Neural progenitor cell (in vitro differentiated cells): ENCODE data around the gene MPPED1. TPM values are rescaled to one million over a fixed set of nuclear protein-coding genes. Genes with fewer than 3 reads are reported as not detected.

Source experiments
- DNase-seq: peaks from one replicate; pipeline ENCODE4 v3.0.0-alpha.2; 2016; ENCODE audit warnings: low spot score
- H2AFZ ChIP-seq: fragments of 200-600 bp; sonication (generic); replicated peaks from 2 replicates; pipeline ENCODE4 v1.6.1; 2016; ENCODE audit warnings: antibody characterized with exemption
- H3F3A ChIP-seq: fragments of 200-600 bp; sonication (generic); 2 replicates; pipeline ENCODE4 v1.6.1; 2016; ENCODE audit warnings: antibody characterized with exemption, low read depth
- H3K27ac ChIP-seq: fragments of 200-600 bp; sonication (generic); 2 replicates; pipeline ENCODE4 v1.5.1; 2016; ENCODE audit warnings: mild to moderate bottlenecking
- H3K27me3 ChIP-seq: fragments of 200-600 bp; sonication (generic); 2 replicates; pipeline ENCODE4 v1.6.1; 2016; ENCODE audit warnings: mild to moderate bottlenecking, moderate library complexity
- H3K36me3 ChIP-seq: fragments of 200-600 bp; sonication (generic); 2 replicates; pipeline ENCODE4 v1.5.1; 2016
- H3K4me1 ChIP-seq: fragments of 200-600 bp; sonication (generic); 2 replicates; pipeline ENCODE4 v1.6.1; 2016; ENCODE audit warnings: mixed run types
- H3K4me2 ChIP-seq: fragments of 200-600 bp; sonication (generic); 2 replicates; pipeline ENCODE4 v1.6.1; 2016
- H3K4me3 ChIP-seq: fragments of 200-600 bp; sonication (generic); 2 replicates; pipeline ENCODE4 v1.5.1; 2016
- H3K79me2 ChIP-seq: fragments of 200-600 bp; sonication (generic); 2 replicates; pipeline ENCODE4 v1.6.1; 2016; ENCODE audit warnings: low read depth
- H3K9ac ChIP-seq: fragments of 200-600 bp; sonication (generic); 2 replicates; pipeline ENCODE4 v1.6.1; 2016
- H3K9me3 ChIP-seq: fragments of 200-600 bp; sonication (generic); 2 replicates; pipeline ENCODE4 v1.5.1; 2016; ENCODE audit warnings: low read depth
- H4K20me1 ChIP-seq: fragments of 200-600 bp; sonication (generic); 2 replicates; pipeline ENCODE4 v1.6.1; 2016; ENCODE audit warnings: low read depth
- H3K27ac Mint-ChIP-seq: 3 replicates; pipeline ENCODE4 v1.8.0; 2021; ENCODE audit warnings: mixed read lengths
- H3K27me3 Mint-ChIP-seq: 2 replicates; pipeline ENCODE4 v1.8.0; 2022; ENCODE audit warnings: low read depth, mild to moderate bottlenecking, inconsistent platforms, moderate library complexity, mixed read lengths; ENCODE audit not compliant: insufficient read depth
- H3K36me3 Mint-ChIP-seq: 3 replicates; pipeline ENCODE4 v1.8.0; 2021; ENCODE audit warnings: mixed read lengths
- H3K4me1 Mint-ChIP-seq: 3 replicates; pipeline ENCODE4 v1.8.0; 2021; ENCODE audit warnings: mixed read lengths
- H3K4me3 Mint-ChIP-seq: 3 replicates; pipeline ENCODE4 v1.8.0; 2021; ENCODE audit warnings: mild to moderate bottlenecking, moderate library complexity, mixed read lengths
- H3K9me3 Mint-ChIP-seq: 3 replicates; pipeline ENCODE4 v1.8.0; 2020; ENCODE audit warnings: mixed read lengths
- CTCF ChIP-seq: fragments of 200-600 bp; sonication (generic); IDR thresholded peaks from 2 replicates; pipeline ENCODE4 v1.5.1; 2017; ENCODE audit warnings: antibody characterized with exemption, mild to moderate bottlenecking
- EZH2 ChIP-seq: fragments of 200-600 bp; sonication (generic); IDR thresholded peaks from 2 replicates; pipeline ENCODE4 v1.6.1; 2017; ENCODE audit warnings: antibody characterized with exemption, mild to moderate bottlenecking, moderate library complexity
- EZH2phosphoT487 ChIP-seq: fragments of 200-600 bp; sonication (generic); IDR thresholded peaks from 2 replicates; pipeline ENCODE4 v1.6.1; 2017; ENCODE audit warnings: antibody characterized with exemption
- total RNA-seq: library from RNA; depleted of rRNA; stranded (reverse); fragments of >200 nt; gene quantifications from 2 replicates; pipeline ENCODE4 v1.2.3, GENCODE V29; 2015; ENCODE audit warnings: low replicate concordance

The MPPED1 gene
- total RNA-seq, 1 donor from 2014 or later, result 2.0 TPM

DNA sequence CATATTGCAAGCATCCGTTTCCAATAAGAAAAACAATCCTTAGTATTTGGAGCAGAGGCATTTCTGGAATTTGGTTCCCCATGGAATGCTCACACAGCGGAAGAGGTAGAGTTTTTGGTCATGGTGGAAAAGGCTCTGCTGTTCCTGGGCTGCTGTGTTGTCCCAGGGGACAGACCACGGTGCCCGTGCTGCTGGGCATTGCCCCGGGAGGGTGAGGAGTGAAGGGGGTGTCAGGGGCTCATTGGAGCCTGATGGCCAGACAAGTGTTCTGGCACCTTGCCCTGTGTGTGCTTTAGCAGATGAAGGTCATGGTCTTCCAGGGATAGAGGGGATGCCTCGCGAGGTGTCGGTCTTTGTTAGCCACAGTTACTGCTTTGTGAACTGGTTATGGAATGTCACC is 61.2 kb downstream of the MPPED1 start:
- H3K4me1 ChIP-seq, result no peaks in the 10 kb centered on the region
- H3K27me3 ChIP-seq, result peaks cover 7% of the 10 kb centered on the region
- no peak overlapping the region for H3K9ac ChIP-seq
- no peaks in the 10 kb centered on the region for H3F3A ChIP-seq
- H3K9me3 ChIP-seq, result no peaks in the 10 kb centered on the region
- no peak overlapping the region for H3K27ac ChIP-seq
- DNase-seq, result no peak
- H3K4me2 ChIP-seq, result no peak overlapping the region
- no peaks in the 10 kb centered on the region for H3K36me3 Mint-ChIP-seq
- H2AFZ ChIP-seq, result no peak overlapping the region
- TF ChIP-seq EZH2phosphoT487 (no peak), EZH2 (no peak), CTCF (no peak)
- H4K20me1 ChIP-seq, result no peaks in the 10 kb centered on the region
- H3K4me3 ChIP-seq, result no peak overlapping the region
- H3K36me3 ChIP-seq, result no peaks in the 10 kb centered on the region
- no peak overlapping the region for H3K4me3 Mint-ChIP-seq
- peaks cover 15% of the 10 kb centered on the region for H3K4me1 Mint-ChIP-seq
- H3K27me3 Mint-ChIP-seq, result peaks cover 12% of the 10 kb centered on the region
- H3K79me2 ChIP-seq, result no peaks in the 10 kb centered on the region
- H3K9me3 Mint-ChIP-seq, result no peaks in the 10 kb centered on the region
- H3K27ac Mint-ChIP-seq, result no peak overlapping the region

GRCh38 chr22:43473441-43473840 is 61.6 kb downstream of the MPPED1 start:
- H2AFZ ChIP-seq, result no peak overlapping the region
- H3K4me1 ChIP-seq, result no peaks in the 10 kb centered on the region
- H3K27me3 ChIP-seq, result peaks cover 3% of the 10 kb centered on the region
- no peak overlapping the region for H3K27ac Mint-ChIP-seq
- no peak for DNase-seq
- no peaks in the 10 kb centered on the region for H3K79me2 ChIP-seq
- no peak overlapping the region for H3K9ac ChIP-seq
- H4K20me1 ChIP-seq, result no peaks in the 10 kb centered on the region
- peaks cover 15% of the 10 kb centered on the region for H3K4me1 Mint-ChIP-seq
- TF ChIP-seq EZH2 (no peak), CTCF (no peak), EZH2phosphoT487 (no peak)
- H3K27me3 Mint-ChIP-seq, result peaks cover 12% of the 10 kb centered on the region
- no peak overlapping the region for H3K4me3 ChIP-seq
- H3F3A ChIP-seq, result no peaks in the 10 kb centered on the region
- H3K36me3 ChIP-seq, result no peaks in the 10 kb centered on the region
- H3K9me3 ChIP-seq, result no peaks in the 10 kb centered on the region
- no peak overlapping the region for H3K4me2 ChIP-seq
- H3K27ac ChIP-seq, result no peak overlapping the region
- no peak overlapping the region for H3K4me3 Mint-ChIP-seq
- no peaks in the 10 kb centered on the region for H3K36me3 Mint-ChIP-seq
- H3K9me3 Mint-ChIP-seq, result no peaks in the 10 kb centered on the region

DNA sequence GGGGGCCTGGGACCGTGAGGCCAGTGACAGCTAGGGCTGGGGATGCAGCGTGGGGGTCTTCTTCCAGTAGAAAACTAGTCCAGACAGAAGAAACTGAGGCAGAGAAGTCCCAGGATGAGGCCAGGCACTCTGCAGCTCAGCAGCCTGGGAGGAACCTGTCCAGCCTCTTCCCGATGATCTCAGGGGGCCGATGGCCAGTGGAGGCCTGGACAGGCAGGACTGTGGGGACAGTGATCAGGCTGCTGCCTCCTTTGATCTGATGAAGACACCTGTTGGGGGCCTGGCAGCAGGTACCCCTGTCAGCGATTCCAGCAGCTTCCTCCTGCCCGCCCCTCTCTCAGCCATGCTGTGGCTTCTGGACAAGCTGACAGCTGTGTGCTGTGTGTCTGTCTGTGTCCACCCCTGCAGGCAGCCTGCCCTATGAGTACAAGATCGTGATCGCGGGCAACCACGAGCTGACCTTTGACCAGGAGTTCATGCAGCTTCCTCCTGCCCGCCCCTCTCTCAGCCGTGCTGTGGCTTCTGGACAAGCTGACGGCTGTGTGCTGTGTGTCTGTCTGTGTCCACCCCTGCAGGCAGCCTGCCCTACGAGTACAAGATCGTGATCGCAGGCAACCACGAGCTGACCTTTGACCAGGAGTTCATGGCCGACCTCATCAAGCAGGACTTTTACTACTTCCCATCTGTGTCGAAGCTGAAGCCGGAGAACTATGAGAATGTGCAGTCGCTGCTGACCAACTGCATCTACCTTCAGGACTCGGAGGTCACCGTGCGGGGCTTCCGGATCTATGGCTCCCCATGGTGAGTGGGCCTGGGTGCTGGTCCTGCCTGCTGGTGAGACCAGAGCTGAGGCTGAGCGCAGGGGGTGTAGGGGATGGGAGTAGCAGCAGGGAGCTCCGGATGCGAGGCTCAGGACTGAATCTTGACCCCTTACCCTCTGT is 62.6 kb downstream of the MPPED1 start:
- Histone ChIP-seq H4K20me1 (no peaks in the 10 kb centered on the region), H3K4me1 (no peaks in the 10 kb centered on the region), H3K36me3 (no peaks in the 10 kb centered on the region), H3K9ac (no peak overlapping the region), H3K4me2 (no peak overlapping the region), H3K4me3 (no peak overlapping the region), H3K27me3 (no peaks in the 10 kb centered on the region), H3F3A (no peaks in the 10 kb centered on the region), H2AFZ (no peak overlapping the region), H3K9me3 (no peaks in the 10 kb centered on the region), H3K79me2 (no peaks in the 10 kb centered on the region), H3K27ac (no peak overlapping the region)
- Mint-ChIP-seq H3K36me3 (no peaks in the 10 kb centered on the region), H3K4me1 (peaks cover 15% of the 10 kb centered on the region), H3K4me3 (no peak overlapping the region), H3K27me3 (peaks cover 9% of the 10 kb centered on the region), H3K27ac (no peak overlapping the region), H3K9me3 (no peaks in the 10 kb centered on the region)
- no peak for DNase-seq
- no peak for TF ChIP-seq CTCF
- TF ChIP-seq EZH2phosphoT487, result no peak
- TF ChIP-seq EZH2, result no peak
